Stimulated activated CD4-positive, alpha-beta T cell treated with anti-CD3 and anti-CD28 coated beads, TNF-alpha, amount 100 ng/mL, for 48 hours (primary cell): ENCODE results near the gene TMEM198.

Experiments used
- DNase-seq, 3 donors: peaks; one replicate each; pipeline ENCODE4 v3.0.0-alpha.2; 2020; ENCODE audit warnings: low read depth in 3 of 3

The TMEM198 gene

DNA sequence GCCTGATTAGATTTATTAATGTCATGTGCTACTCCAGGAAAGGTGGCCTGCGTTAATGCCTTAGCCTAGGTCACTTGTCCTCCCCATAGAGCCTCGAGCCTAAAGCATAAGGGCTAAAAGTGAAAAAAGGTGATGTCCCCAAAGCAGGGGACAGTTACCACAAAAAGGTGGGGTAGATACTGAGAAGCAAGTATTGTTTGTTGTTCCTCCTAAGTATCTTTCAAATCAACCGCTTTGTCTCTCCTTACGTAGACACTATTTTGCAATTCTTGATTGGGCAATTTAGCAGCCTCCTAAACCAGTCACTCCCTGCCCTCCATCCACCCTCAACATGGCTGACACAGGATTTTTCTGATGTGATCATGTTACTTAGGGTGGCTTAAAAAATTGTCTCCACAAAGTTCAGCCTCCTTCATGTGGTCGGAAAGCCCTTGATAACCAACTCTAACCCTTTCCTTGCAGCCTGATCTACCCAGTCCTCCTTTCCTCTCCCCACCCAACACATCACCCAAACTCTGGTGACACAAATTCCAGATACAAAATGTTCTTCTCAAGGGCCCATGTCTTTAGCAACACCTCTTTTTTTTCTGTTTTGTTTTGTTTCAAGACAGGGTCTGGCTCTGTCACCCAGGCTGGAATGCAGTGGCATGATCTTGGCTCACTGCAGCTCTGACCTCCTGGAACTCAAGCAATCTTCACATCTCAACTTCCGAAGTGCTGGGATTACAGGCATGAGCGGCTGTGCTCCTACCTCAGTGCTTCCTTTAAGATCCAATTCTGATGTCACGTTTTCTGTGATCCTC lies 35.2 kb downstream of the TMEM198 start:
- DNase-seq, result no peak

DNA sequence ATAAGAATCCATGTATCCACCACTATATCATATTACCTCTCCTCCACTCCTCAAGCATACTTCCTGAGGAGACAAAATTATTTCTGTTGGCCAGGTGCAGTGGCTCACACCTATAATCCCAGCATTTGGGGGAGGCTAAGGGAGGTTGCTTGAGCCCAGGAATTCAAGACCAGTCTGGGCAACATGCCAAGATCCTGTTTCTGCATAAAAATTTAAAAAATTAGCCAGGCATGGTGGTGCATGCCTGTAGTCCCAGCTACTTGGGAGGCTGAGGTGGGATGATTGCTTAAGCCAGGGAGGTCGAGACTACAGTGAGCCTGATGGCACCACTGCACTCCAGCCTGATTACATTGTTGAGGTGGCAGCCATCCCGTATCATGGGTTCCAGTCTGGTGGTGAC lies 37.5 kb downstream of the TMEM198 start:
- no peak for DNase-seq

DNA sequence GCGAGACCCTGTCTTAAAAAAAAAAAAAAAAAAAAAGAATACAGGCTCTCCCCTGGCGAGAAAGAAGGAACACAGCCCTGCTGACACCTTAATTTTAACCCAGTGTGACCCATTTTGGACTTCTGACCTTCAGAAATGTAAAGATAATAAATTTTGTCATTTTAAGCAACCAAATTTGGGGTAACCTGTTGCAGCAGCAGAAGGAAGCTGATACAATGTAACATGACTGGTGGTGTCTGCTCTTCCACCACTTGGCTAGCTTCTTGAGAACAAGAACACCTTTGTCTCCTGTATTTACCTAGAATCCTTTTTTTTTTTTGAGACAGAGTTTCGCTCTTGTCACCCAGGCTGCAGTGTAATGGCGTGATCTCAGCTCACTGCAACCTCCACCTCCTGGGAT lies 47.3 kb downstream of the TMEM198 start:
- no peak for DNase-seq

DNA sequence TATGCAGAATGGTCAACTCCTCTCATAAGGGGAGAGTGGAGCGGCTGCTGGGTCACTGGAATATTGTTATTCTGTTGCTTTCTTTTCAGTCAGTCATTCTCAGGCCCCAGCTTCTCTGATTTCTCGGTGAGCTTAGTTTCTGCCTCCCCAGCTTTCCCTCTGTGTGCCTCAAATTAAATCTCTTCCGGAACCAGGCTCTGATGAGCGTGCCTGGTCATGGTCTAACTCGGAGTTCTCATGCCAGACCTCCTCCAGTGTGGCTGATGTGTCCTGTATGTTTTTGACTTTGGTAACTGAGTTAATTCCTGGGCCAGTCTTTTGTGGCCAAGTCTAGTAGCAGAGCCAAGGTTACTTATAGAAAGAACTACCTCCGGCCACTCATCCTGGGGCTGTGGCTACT lies 48.9 kb downstream of the TMEM198 start:
- no peak for DNase-seq

DNA sequence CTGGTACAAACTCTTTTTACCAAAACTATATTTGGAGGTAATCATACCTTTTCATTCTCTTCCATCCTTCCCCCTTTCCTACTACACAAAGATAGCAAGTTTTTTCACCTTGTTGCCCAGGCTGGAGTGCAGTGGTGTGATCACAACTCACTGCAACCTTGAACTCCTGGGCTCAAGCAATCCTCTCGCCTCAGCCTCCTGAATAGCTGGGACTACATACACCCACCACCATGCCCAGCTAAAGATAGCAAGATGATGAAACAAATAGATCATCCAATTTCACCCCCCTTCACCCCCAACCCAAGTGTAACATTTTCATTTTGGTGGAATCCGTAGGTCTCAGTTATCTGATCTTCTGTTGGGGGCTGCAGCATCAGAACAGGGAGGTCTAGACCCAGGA lies 49.3 kb downstream of the TMEM198 start:
- DNase-seq, result no peak

DNA sequence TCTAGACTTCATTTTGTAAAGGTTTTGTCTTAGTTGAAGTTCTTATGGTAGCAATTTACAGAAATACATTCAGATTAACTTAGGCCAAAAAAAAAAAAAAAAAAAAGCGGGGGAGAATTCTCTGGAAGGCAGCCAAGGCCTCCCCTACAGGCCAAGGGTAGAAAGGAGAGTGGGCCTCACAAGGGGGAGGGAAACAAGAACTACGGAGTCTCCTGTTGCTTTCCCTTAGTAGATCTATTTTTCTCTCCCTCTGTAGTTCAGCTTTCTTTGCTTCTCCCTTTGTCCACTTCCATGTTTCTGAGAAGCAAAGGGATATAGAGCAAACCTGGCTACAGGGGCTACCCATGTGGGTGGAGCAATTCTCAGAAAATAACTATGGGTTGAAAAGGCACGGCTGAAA lies 51.4 kb downstream of the TMEM198 start:
- DNase-seq, result no peak

DNA sequence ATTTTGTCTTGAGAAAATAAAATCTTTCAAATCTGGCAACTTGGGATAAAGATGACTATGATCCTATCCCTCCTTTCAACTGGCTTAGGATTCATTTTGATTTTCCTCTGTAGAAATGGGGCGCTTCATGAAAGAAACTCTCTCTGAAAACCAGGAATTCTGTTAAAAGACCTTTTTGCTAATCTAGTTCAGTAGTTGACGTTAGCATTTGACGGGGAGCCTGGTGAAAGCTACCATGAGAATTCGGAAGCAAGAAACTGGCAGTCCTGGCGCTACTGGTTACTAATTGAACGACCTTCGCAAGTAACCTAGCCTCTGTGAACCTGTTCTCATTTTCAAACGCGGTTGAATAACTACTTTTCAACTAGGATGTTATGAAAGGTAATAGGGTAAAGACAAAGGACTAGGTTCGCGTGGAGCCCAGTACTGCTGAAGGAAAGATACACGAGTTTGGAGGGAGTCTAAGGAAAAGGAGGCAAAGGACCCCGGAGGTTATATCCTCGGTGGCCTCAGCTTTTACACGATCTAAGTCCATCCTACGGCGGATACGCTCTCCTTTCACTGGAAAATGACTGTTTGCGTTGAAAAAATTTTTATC lies 53.2 kb downstream of the TMEM198 start:
- no peak for DNase-seq

DNA sequence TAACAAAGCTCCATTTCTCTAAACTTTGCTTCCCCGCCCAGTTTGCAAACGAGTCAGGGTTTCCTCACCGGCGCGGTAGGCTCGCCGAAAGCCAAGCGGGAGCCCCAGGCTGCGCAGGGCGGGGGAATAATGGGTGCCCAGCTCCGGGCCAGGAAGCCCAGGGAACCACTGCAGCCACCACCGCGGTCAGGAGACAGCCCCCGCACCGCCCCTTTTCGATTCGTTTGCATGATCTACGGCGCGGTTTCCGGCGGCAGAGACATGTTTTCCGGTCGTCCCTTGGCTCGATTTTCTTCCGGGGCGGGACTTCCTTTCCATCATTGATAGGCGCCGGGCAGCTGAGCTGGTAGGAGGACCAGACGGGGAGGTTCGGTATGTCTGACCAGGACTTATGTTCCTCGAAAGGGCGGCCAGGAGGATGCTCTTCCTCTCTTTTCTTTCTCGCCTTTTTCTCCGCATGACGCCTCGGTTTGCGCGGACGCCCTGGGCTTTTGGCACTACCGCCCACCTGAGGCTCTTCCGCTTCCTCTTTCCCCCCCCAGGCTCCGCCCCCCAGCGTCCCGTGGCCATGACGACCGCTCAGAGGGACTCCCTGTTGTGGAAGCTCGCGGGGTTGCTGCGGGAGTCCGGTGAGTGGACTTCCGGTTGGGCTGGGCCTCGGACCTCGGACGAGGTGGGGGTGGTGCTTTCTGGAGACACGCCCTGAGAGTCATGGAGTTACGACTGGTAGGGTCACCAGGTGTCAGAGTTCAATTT lies 53.9 kb downstream of the TMEM198 start, which contains the start of gene STK11IP:
STK11IP (plus strand) TSS at position 306 of the 756 bp plus-strand sequence; CDS start at position 569, 263 bp downstream.
- DNase-seq, result peak; percentile 82 to 90 (median 86)

DNA sequence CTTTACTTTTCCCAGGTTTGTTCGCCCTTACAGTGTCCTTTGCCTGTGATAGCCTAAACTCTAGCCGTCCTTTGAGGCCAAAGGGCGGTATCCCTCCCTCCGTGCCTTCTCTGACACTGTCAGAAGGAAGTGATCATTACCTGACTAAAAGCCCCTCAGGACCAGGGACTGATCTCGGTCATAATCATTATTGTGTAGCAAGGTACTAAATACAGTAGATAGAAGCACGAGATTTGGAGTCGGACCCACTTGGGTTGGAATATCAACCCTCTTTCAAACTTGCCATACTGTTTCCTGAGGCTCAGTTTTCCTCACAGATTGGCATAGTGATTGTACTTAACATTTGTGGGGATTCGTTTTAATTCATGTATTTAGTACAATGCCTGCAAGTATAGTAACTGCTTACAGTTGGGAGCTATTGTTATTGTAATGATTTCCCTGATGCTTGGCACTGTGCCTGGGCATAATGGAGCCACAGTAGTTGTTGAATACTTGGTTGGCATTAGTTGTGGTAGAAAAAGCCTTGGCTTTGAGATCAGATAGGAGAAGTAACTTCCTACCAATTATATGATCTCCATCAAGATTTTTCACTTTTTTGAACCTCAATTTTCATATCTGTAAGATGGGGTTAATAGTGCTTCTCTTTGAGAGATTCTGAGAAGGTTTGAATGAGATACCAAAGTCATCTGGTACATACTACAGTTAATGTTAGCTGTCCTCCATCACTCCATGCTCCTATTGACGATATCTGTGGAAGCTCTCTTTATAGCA lies 54.7 kb downstream of the TMEM198 start:
- DNase-seq, result no peak
